Measurements from ENCODE around the gene RASSF7.

GRCh38 chr11:573146-573759 is 12.5 kb downstream of the RASSF7 start:
- TF ChIP-seq CTCF (IDR thresholded peaks at IDR 0.05) (no peak), EZH2 (IDR thresholded peaks at IDR 0.05) (no peak), EZH2phosphoT487 (IDR thresholded peaks at IDR 0.05) (no peak)
